ACHN (cell line): ENCODE data around the gene BBS12.

Experiments
- DNase-seq: peaks from one replicate; pipeline ENCODE4 v3.0.0-alpha.2; 2015
- in situ Hi-C: cut with HindIII; loops from 2 replicates; pipeline ENCODE4 v1.10.0; 2017; ENCODE audit warnings: low sequenced_read_pairs, low pct_ligation_motif_present, low pct_unique_long_range_greater_than_20kb

BBS12 gene

GRCh38 chr4:122758033-122758432 is 25.5 kb downstream of the BBS12 start:
- in situ Hi-C loops: no loop called here

GRCh38 chr4:122759639-122760310 is 27.3 kb downstream of the BBS12 start:
- peak; percentile 47 for DNase-seq
- in situ Hi-C loops: no loop called here

More at GRCh38 chr4:122758033-122758432, 25.5 kb downstream of the BBS12 start:
- peak; percentile 67 for DNase-seq

DNA sequence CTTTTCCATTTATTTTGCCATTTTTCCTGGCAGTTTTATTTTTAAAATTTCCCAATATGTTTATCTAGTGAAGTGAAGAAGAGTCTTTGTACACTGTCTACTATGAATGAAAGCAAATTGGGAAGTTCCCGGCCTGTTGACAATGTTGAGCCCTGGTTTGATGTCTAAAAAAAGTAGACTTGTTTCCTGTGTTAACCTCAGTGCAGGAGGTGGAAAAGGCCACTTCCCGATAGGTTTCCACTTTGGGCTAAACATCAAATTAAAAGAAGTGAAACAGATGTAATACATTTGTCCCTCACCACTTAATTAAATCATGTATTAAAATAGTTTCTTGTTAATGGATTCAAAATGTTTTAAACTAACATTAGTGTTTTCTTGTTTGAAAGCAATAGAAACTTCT is 30.0 kb downstream of the BBS12 start:
- no peak for DNase-seq
- in situ Hi-C loops: no loop called here

- in situ Hi-C loops: no loop called here
- DNase-seq: no peak
Observed at GRCh38 chr4:122762966-122763716, 30.6 kb downstream of the BBS12 start.

DNA sequence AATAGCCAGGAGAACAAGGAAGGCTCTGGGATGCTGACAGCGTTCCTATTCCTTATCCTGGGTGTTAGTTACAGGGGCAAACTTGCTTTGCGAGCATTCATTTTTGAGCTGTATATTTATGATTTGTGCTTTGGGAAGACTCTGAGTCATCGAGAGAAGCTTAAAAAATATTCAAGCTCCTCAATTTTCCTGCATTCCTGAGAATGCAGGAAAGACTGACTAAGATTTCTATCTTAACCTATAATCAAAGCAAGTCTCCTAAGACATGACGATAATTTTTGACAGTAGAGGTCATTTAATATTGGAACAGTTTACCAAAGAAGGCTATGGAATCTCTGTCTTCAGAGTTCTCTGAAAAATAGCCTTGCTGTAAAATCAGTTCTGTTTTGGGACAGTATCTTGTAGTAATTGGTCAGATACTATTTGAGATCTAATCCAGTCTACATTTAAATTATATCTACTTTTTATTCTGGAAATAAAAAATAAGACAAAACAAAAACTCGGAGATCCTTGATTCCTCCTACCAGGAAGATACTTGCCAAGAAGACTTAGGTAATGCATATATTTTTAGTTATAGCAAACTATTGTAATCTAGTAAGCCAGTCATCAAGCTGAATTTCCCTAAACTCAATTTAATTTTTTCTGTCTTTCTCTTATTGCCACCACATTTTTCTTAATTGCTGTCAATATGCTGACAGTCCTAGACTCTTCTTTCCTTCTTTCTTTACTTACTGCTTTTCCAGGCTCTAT is 31.7 kb downstream of the BBS12 start:
- in situ Hi-C loops: no loop called here
- DNase-seq: peak; percentile 47

GRCh38 chr4:122764821-122765215 is 32.3 kb downstream of the BBS12 start:
- peak; percentile 76 for DNase-seq
- in situ Hi-C loops: no loop called here

DNA sequence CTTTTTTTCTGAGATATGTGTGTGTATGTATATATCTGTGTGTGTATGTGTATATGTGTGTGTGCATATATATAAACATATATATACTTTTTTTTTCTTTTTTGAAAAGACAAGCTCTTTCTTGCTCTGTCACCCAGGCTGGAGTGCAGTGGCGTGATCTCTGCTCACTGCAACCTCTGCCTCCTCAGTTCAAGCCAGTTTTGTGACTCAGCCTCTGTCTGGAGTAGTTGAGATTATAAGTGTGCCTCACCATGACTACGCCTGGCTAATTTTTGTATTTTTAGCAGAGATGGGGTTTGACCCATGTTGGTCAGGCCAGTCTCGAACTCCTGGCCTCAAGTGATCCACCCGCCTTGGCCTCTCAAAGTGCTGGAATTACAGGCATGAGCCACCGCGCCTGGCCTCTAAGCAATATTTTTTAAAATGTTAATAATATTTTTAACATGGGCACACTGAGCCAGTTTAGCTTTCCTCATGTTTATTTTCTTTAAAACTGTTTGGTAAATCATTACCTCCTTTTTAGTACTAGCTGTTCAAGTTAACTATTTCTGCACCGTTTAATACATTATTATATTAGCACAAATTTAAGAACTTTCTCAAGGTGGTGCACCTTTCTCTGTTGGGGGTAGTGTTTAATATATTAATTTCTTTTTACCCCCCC is 33.3 kb downstream of the BBS12 start:
- in situ Hi-C loops: no loop called here

DNA sequence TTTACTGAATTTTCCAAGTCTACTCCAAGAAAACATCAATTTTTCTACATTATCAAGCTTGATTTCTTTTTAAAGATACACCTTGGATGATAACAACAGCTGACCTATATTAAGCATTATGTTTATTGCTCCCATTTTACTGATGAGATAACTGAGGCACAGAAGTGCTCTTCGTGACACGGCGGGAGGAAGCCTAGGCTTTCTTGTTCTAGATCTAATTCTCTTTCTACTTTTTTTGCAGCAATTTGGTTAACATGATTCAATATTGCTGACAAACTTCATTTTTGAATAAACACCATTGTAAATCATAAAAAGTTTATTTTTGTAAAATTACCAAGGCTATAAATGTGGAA is 33.8 kb downstream of the BBS12 start:
- in situ Hi-C loops: no loop called here

More for the DNA sequence above, 33.3 kb downstream of the BBS12 start:
- peak; percentile 89 for DNase-seq

GRCh38 chr4:122766950-122767349 is 34.4 kb downstream of the BBS12 start:
- no peak for DNase-seq
- in situ Hi-C loops: no loop called here

More for the DNA sequence above, 33.8 kb downstream of the BBS12 start:
- DNase-seq: no peak

DNA sequence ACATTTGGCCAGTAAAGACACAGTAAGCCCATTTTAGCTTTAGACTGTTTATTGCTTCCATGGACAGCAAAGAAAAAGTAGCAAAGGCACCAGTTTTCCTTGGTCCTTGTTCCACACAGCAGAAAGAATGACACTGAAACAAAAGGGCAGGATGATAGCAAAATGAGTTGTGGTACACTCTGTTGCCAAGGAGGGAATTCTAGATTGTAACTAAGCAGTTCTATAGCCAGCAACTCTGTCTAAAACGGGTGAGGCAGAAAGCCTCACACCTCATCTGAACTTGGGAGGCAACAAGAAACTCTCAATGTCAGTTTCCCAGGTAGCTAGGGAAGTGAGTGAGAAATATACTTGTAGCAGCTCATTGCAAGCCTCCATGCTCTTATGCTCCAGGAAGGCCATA is 39.2 kb downstream of the BBS12 start:
- no peak for DNase-seq
- in situ Hi-C loops: no loop called here

- no peak for DNase-seq
- in situ Hi-C loops: no loop called here
Observed at GRCh38 chr4:122772311-122772710, 39.8 kb downstream of the BBS12 start.

DNA sequence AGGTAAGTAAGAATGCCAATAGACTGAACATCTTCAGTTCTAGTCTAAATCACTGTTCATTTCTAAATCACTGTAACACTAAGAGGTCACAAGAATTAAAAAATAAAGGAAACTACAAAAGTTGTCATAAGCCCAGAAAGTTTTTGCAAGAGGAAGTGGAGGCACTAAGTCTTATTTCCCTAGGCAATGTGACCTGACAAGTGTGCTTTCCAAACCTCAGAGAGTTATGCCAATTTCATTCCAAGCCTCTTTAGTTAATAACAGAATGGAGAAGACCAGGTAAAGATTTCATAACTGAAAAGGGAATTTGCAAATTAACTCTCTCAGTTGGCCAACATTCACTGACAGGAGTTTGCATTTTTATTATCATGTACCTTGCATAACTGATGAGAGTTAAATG is 40.5 kb downstream of the BBS12 start:
- in situ Hi-C loops: no loop called here

DNA sequence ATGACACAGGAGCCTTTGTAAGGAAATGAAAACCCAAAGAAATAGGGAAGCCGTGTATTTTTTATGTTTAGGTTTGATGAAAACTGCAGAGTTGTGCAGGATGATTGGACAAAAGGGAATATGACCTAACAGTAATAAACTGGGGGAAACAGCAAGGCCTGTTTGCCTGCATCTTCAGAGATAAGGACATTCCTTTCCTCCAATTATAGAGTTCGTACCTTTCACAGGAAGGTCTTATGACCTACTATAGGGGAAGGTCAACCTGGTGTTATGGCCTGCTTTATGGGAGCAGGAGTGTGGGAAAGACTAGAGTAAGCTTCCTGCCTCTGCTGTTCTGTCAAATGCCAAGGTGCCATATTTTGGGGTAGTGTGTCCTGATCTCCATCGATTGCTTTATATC is 42.5 kb downstream of the BBS12 start:
- DNase-seq: no peak
- in situ Hi-C loops: no loop called here

More for the DNA sequence above, 40.5 kb downstream of the BBS12 start:
- DNase-seq: no peak

- no peak for DNase-seq
- in situ Hi-C loops: no loop called here
Observed at GRCh38 chr4:122775987-122776836, 43.7 kb downstream of the BBS12 start.

DNA sequence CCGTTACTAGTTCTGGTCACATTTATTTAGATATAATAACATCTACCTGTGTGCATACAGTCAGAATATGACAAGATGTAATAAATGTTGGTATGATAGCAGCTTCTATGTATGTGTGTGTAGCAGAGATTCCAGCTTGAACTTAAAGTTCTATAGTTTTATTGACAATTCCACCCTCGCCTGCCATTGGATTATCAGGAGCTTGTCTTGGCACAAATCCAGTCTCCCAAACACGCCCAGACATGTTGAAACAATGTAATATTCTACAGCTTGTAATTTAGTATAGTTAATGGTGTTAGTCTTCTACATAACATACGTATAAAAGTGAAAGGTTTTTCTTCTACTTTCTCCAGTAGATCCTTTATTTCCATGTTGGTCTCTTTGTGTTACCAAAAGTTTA is 44.4 kb downstream of the BBS12 start:
- in situ Hi-C loops: no loop called here
- DNase-seq: no peak

GRCh38 chr4:122777846-122778673 is 45.6 kb downstream of the BBS12 start:
- DNase-seq: no peak

GRCh38 chr4:122781486-122781885 is 49.0 kb downstream of the BBS12 start:
- in situ Hi-C loops: no loop called here
- no peak for DNase-seq

More at GRCh38 chr4:122777846-122778673, 45.6 kb downstream of the BBS12 start:
- in situ Hi-C loops: no loop called here
